ENCODE measurements around the gene IPO5.
"Not testable (repeated sequence)": the region's sequence is repeated elsewhere in the genome, so short reads cannot be mapped to it uniquely, and the experiment has no call there.

DNA sequence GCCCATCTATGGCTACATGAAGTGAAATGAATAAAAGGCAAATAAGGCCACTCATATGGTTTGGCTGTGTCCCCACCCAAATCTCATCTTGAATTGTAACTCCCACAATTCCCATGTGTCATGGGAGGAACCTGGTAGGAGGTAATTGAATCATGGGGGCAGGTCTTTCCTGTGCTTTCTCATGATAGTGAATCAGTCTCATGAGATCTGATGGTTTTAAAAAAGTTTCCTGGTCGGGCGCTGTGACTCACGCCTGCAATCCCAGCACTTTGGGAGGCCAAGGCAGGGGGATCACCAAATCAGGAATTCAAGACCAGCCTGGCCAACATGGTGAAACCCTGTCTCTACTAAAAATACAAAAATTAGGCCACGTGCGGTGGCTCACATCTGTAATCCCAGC is 4.2 kb upstream of the IPO5 start:
- TF ChIP-seq, protein P1, sequence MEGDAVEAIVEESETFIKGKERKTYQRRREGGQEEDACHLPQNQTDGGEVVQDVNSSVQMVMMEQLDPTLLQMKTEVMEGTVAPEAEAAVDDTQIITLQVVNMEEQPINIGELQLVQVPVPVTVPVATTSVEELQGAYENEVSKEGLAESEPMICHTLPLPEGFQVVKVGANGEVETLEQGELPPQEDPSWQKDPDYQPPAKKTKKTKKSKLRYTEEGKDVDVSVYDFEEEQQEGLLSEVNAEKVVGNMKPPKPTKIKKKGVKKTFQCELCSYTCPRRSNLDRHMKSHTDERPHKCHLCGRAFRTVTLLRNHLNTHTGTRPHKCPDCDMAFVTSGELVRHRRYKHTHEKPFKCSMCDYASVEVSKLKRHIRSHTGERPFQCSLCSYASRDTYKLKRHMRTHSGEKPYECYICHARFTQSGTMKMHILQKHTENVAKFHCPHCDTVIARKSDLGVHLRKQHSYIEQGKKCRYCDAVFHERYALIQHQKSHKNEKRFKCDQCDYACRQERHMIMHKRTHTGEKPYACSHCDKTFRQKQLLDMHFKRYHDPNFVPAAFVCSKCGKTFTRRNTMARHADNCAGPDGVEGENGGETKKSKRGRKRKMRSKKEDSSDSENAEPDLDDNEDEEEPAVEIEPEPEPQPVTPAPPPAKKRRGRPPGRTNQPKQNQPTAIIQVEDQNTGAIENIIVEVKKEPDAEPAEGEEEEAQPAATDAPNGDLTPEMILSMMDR (optimal IDR thresholded peaks at IDR 0.05 in 1 of 3, IDR thresholded peaks at IDR 0.05 in 1 of 3, conservative IDR thresholded peaks at IDR 0.05 in 1 of 3; ENCODE audit: extremely low read depth in 1 of 3, insufficient read depth in 2 of 3, low read length in 3 of 3) = not testable (repeated sequence)
- TF ChIP-seq EZH2 (IDR thresholded peaks at IDR 0.05; ENCODE audit: low read length) = not testable (repeated sequence)

Data from keratinocyte (primary cell).